SK-N-SH (cell line): ENCODE results near the gene RAPGEF1. TPM values are rescaled to one million over a fixed set of nuclear protein-coding genes. Genes with fewer than 3 reads are reported as not detected.

Source experiments
- CTCF ChIA-PET: fragments of 300-600, 350-600 bp; formaldehyde crosslinking; extraction: SDS; loops from one replicate; lab custom pipeline; 2021; lab: Yijun Ruan, JAX
- POLR2A ChIA-PET: fragments of 350-600 bp; sonication (Branson Sonifier 250); formaldehyde crosslinking; extraction: SDS; loops from one replicate; lab custom pipeline; 2020; ENCODE audit warnings: antibody characterized with exemption, inconsistent platforms; lab: Yijun Ruan, JAX
- DNase-seq: peaks from one replicate; pipeline ENCODE4 v3.0.0; 2012
- H2AFZ ChIP-seq: fragments of 200-600 bp; sonication (generic); 2 replicates; pipeline ENCODE4 v1.8.1; 2016; ENCODE audit warnings: antibody characterized with exemption, mild to moderate bottlenecking, low read depth
- H3F3A ChIP-seq: fragments of 200-600 bp; sonication (generic); replicated peaks from 2 replicates; pipeline ENCODE3; 2016; ENCODE audit warnings: antibody characterized with exemption, mild to moderate bottlenecking; ENCODE audit not compliant: insufficient read depth
- H3K27ac ChIP-seq, 2 experiments: fragments of 200-500 bp in 1 of 2; fragments of 200-600 bp in 1 of 2; sonication (Bioruptor generic) in 1 of 2; sonication (generic), shearing (Covaris generic) in 1 of 2; 2 replicates each; pipeline versions ENCODE4 v1.5.1 to v1.6.1; 2014 to 2016; ENCODE audit warnings: low read depth in 2 of 2, inconsistent platforms in 1 of 2, low read length in 1 of 2, mild to moderate bottlenecking in 1 of 2, mixed read lengths in 1 of 2
- H3K27me3 ChIP-seq: fragments of 200-600 bp; sonication (generic), shearing (Covaris generic); 2 replicates; pipeline ENCODE4 v1.6.1; 2016; ENCODE audit warnings: mixed run types; ENCODE audit not compliant: insufficient read depth
- H3K36me3 ChIP-seq, 2 experiments: fragments of 200-500 bp in 1 of 2; fragments of 200-600 bp in 1 of 2; sonication (Bioruptor generic) in 1 of 2; sonication (generic) in 1 of 2; replicated peaks in 1 of 2; 2 replicates each; pipeline versions ENCODE3 to v1.5.1; 2014 to 2016; ENCODE audit warnings: low read length in 1 of 2, mild to moderate bottlenecking in 1 of 2; ENCODE audit not compliant: insufficient read depth in 2 of 2, control insufficient read depth in 1 of 2
- H3K4me1 ChIP-seq, 2 experiments: fragments of 200-500 bp in 1 of 2; fragments of 200-600 bp in 1 of 2; sonication (Bioruptor generic) in 1 of 2; sonication (generic), shearing (Covaris generic) in 1 of 2; 2 replicates each; pipeline versions ENCODE4 v1.5.1 to v1.6.1; 2014 to 2016; ENCODE audit warnings: low read depth in 1 of 2, low read length in 1 of 2, mixed run types in 1 of 2; ENCODE audit not compliant: insufficient read depth in 2 of 2, control insufficient read depth in 1 of 2
- H3K4me2 ChIP-seq: fragments of 200-600 bp; sonication (generic), shearing (Covaris generic); 2 replicates; pipeline ENCODE4 v1.6.1; 2017; ENCODE audit warnings: mixed run types
- H3K4me3 ChIP-seq, 2 experiments: fragments of 200-500 bp in 1 of 2; fragments of 200-600 bp in 1 of 2; sonication (Bioruptor generic) in 1 of 2; sonication (generic), shearing (Covaris generic) in 1 of 2; 2 replicates each; pipeline versions ENCODE4 v1.5.1 to v1.8.1; 2014 to 2016; ENCODE audit warnings: low read depth in 2 of 2, inconsistent platforms in 1 of 2, low read length in 1 of 2, mild to moderate bottlenecking in 1 of 2, mixed read lengths in 1 of 2, moderate library complexity in 1 of 2
- H3K79me2 ChIP-seq: fragments of 200-600 bp; sonication (generic); 2 replicates; pipeline ENCODE4 v1.8.1; 2017; ENCODE audit warnings: mild to moderate bottlenecking; ENCODE audit not compliant: insufficient read depth
- H3K9ac ChIP-seq: fragments of 200-600 bp; sonication (generic); 2 replicates; pipeline ENCODE4 v1.6.1; 2017; ENCODE audit warnings: mixed run types
- H3K9me2 ChIP-seq: fragments of 200-600 bp; sonication (generic); 2 replicates; pipeline ENCODE4 v1.6.1; 2017; ENCODE audit warnings: mixed run types
- H3K9me3 ChIP-seq: fragments of 200-600 bp; sonication (generic); 2 replicates; pipeline ENCODE4 v1.6.1; 2017; ENCODE audit warnings: mixed run types, mild to moderate bottlenecking, moderate library complexity
- H4K20me1 ChIP-seq: fragments of 200-600 bp; sonication (generic); 2 replicates; pipeline ENCODE4 v1.6.1; 2017; ENCODE audit warnings: mild to moderate bottlenecking, mixed run types; ENCODE audit not compliant: insufficient read depth
- EP300 ChIP-seq, 2 experiments: IDR thresholded peaks; 2 replicates each; pipeline versions ENCODE4 v1.4.0 to v1.6.1; 2012; ENCODE audit warnings: borderline replicate concordance in 1 of 2, low read depth in 1 of 2, low read length in 1 of 2
- EZH2phosphoT487 ChIP-seq: fragments of 200-600 bp; sonication (generic); IDR thresholded peaks from 2 replicates; pipeline ENCODE4 v1.6.1; 2017; ENCODE audit warnings: low read depth, mixed run types, mild to moderate bottlenecking, antibody characterized with exemption, moderate library complexity, borderline replicate concordance
- FOSL2 ChIP-seq: IDR thresholded peaks from 2 replicates; pipeline ENCODE4 v1.4.0; 2012; ENCODE audit warnings: low read depth, mild to moderate bottlenecking, moderate library complexity, borderline replicate concordance
- GABPA ChIP-seq: IDR thresholded peaks from 2 replicates; pipeline ENCODE4 v1.4.0; 2012; ENCODE audit warnings: low read depth, mild to moderate bottlenecking
- GATA2 ChIP-seq: sonication (generic); formaldehyde crosslinking; IDR thresholded peaks from 2 replicates; pipeline ENCODE4 v1.5.0; 2020; ENCODE audit warnings: mild to moderate bottlenecking, missing genetic modification reagents
- MAX ChIP-seq: IDR thresholded peaks from 2 replicates; pipeline ENCODE4 v1.4.0; 2012; ENCODE audit warnings: low read depth
- MEF2A ChIP-seq: IDR thresholded peaks from 2 replicates; pipeline ENCODE4 v1.4.0; 2012; ENCODE audit warnings: low read depth, borderline replicate concordance
- NFIC ChIP-seq: IDR thresholded peaks from 2 replicates; pipeline ENCODE4 v1.4.0; 2012; ENCODE audit warnings: borderline replicate concordance
- NRF1 ChIP-seq: IDR thresholded peaks from 2 replicates; pipeline ENCODE4 v1.6.1; 2012; ENCODE audit warnings: low read depth, mild to moderate bottlenecking, low read length
- RCOR1 ChIP-seq: fragments of 150-350 bp; IDR thresholded peaks from 2 replicates; pipeline ENCODE4 v1.6.1; 2017; ENCODE audit warnings: antibody characterized with exemption, low read length
- RFX5 ChIP-seq: IDR thresholded peaks from 2 replicates; pipeline ENCODE4 v1.6.1; 2012; ENCODE audit warnings: mild to moderate bottlenecking, improper control_type of control experiment, low read length
- RXRA ChIP-seq: IDR thresholded peaks from 2 replicates; pipeline ENCODE4 v1.4.0; 2012; ENCODE audit warnings: low read depth, mild to moderate bottlenecking, borderline replicate concordance
- SIN3A ChIP-seq: IDR thresholded peaks from 2 replicates; pipeline ENCODE4 v1.6.1; 2012; ENCODE audit warnings: low read depth, mild to moderate bottlenecking, low read length, moderate library complexity, borderline replicate concordance
- SMC3 ChIP-seq: IDR thresholded peaks from 2 replicates; pipeline ENCODE4 v1.6.1; 2012; ENCODE audit warnings: low read depth, low read length, improper control_type of control experiment
- TCF12 ChIP-seq: IDR thresholded peaks from 2 replicates; pipeline ENCODE4 v1.4.0; 2012
- USF2 ChIP-seq: fragments of 150-350 bp; IDR thresholded peaks from 2 replicates; pipeline ENCODE4 v1.6.1; 2017; ENCODE audit warnings: antibody characterized with exemption, low read length, low read depth, borderline replicate concordance
- ZBTB33 ChIP-seq: IDR thresholded peaks from 2 replicates; pipeline ENCODE4 v1.4.0; 2012; ENCODE audit warnings: low read depth, borderline replicate concordance
- WGBS: methylation state at CpG from one replicate; pipeline ENCODE4 v1.1.6; 2017; ENCODE audit warnings: low lambda C conversion rate; 5-methylcytosine and 5-hydroxymethylcytosine counted together
- polyA plus RNA-seq, 3 experiments: library from polyadenylated mRNA; depleted of rRNA; stranded (reverse); fragments of >200 nt; gene quantifications; 2 replicates each; pipeline ENCODE4 v1.2.3, GENCODE V29; 2012

RAPGEF1 gene
- polyA plus RNA-seq, 1 of the 3 experiments (the other 2 are of a cell fraction): 26.2 TPM

GRCh38 chr9:131595696-131596429 lies 144.0 kb downstream of the RAPGEF1 start:
- Histone ChIP-seq H3F3A (no peaks in the 10 kb centered on the region), H3K4me3 (no peak overlapping the region), H3K79me2 (no peaks in the 10 kb centered on the region), H2AFZ (no peak overlapping the region), H3K9me2 (no peaks in the 10 kb centered on the region), H3K27ac (no peak overlapping the region), H4K20me1 (no peaks in the 10 kb centered on the region), H3K27me3 (no peaks in the 10 kb centered on the region), H3K4me2 (no peak overlapping the region), H3K36me3 (peaks cover 0 to 47% of the 10 kb centered on the region in 2 experiments), H3K9me3 (no peaks in the 10 kb centered on the region), H3K4me1 (no peaks in the 10 kb centered on the region), H3K9ac (no peak overlapping the region)
- 91% methylated on average over 8 of the region's 20 CpGs for WGBS
- DNase-seq: no peak
- ChIA-PET CTCF (no interaction called here), POLR2A (no interaction called here)
- TF ChIP-seq USF2 (no peak), SIN3A (no peak), RFX5 (no peak), EP300 (IDR thresholded peaks at IDR 0.05; ENCODE audit: borderline replicate concordance in 1 of 2, low read depth in 1 of 2, low read length in 1 of 2) (no peak), TCF12 (no peak), EZH2phosphoT487 (no peak), RXRA (no peak), GABPA (no peak), MAX (no peak), NFIC (no peak), NRF1 (no peak), RCOR1 (no peak), GATA2 (CRISPR knock-in tag) (no peak), FOSL2 (no peak), SMC3 (no peak), ZBTB33 (no peak), MEF2A (no peak)
